ENCODE data around the gene NDUFS7. TPM values are rescaled to one million over a fixed set of nuclear protein-coding genes. Genes with fewer than 3 reads are reported as not detected.
"Not testable (repeated sequence)": the region's sequence is repeated elsewhere in the genome, so short reads cannot be mapped to it uniquely, and the experiment has no call there.

The NDUFS7 gene
- total RNA-seq, 1 donor from 2014 or later = 104 TPM

DNA sequence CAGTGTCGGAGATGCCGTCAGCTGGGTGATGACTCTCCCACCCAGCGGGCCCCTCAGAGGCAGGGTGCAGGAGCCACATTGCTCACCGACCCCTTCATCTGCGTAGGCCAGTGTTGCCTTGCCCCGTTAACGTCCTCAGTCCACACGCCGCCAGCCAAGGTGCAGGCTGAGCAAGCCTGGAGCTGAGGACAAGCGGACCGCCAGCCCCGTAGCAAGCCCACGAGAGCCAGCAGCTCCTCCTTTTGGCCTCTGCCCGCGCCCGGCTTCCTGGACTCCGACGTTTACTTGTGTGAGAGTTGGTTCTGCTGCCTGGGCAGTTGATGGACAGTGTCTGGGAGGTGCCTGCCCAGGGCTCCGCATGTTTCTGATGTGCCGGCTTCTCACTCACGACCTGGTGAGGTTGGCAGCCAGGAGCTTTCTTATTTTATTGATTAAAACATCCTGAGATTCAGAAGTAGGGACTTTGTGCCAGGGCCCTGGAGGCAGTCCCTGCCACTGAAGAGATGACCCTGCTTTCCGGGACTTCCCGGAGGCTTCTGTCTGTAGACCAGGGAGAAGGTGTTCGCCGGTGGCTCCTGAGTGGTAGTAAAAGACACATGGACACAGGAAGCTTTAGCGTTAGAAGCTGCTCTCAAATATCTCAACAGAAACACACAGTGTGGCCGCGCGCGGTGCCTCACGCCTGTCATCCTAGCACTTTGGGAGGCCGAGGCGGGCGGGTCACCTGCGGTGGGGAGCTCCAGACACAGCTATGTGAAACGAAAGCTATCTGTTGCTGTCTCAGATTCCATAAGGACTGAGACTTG is 29.5 kb downstream of the NDUFS7 start:
- no peak overlapping the region for H3K4me3 Mint-ChIP-seq (ENCODE audit: low read depth)
- intact Hi-C loops (cut with micrococcal nuclease) = no loop called here
- peaks cover 75% of the 10 kb centered on the region for H3K36me3 Mint-ChIP-seq (ENCODE audit: low read depth)
- no peak overlapping the region for H3K27ac Mint-ChIP-seq
- peaks cover 33% of the 10 kb centered on the region for H3K4me1 Mint-ChIP-seq (ENCODE audit: low read depth)
- no peak for DNase-seq (ENCODE audit: low spot score)
- no peaks in the 10 kb centered on the region for H3K27me3 Mint-ChIP-seq (ENCODE audit: low read depth)
- no peaks in the 10 kb centered on the region for H3K9me3 Mint-ChIP-seq

- no peaks in the 10 kb centered on the region for H3K27me3 Mint-ChIP-seq (ENCODE audit: low read depth)
These were observed 32.5 kb downstream of the NDUFS7 start for GRCh38 chr19:1416014-1416841.

DNA sequence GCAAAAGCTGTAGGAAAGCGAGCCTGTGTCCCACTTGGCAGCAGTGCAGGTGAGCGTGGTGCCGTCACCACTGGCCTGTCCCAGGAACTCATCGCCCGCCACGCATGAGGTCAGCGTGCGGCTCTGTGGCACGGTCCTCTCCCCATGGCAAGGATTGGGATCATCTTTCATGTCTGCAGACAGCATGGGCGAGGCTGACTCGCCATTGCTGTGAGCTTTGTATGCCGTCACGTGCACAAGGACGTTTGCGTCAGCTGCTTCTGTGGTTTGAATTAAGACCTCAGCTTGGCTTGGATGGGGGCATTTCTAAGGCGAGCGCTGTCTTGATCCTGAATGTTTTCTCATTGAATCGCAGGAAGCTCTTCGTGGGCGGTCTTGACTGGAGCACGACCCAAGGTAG is 33.4 kb downstream of the NDUFS7 start:
- intact Hi-C loops (cut with micrococcal nuclease) = no loop called here
- Mint-ChIP-seq H3K4me3 (ENCODE audit: low read depth) (no peak overlapping the region), H3K27ac (no peak overlapping the region)

More at GRCh38 chr19:1416014-1416841, 32.5 kb downstream of the NDUFS7 start:
- H3K27ac Mint-ChIP-seq = no peak overlapping the region
- DNase-seq (ENCODE audit: low spot score) = no peak
- no peak overlapping the region for H3K4me3 Mint-ChIP-seq (ENCODE audit: low read depth)
- intact Hi-C loops (cut with micrococcal nuclease) = no loop called here
- no peaks in the 10 kb centered on the region for H3K9me3 Mint-ChIP-seq
- peaks cover 72% of the 10 kb centered on the region for H3K36me3 Mint-ChIP-seq (ENCODE audit: low read depth)
- H3K4me1 Mint-ChIP-seq (ENCODE audit: low read depth) = peaks cover 11% of the 10 kb centered on the region

DNA sequence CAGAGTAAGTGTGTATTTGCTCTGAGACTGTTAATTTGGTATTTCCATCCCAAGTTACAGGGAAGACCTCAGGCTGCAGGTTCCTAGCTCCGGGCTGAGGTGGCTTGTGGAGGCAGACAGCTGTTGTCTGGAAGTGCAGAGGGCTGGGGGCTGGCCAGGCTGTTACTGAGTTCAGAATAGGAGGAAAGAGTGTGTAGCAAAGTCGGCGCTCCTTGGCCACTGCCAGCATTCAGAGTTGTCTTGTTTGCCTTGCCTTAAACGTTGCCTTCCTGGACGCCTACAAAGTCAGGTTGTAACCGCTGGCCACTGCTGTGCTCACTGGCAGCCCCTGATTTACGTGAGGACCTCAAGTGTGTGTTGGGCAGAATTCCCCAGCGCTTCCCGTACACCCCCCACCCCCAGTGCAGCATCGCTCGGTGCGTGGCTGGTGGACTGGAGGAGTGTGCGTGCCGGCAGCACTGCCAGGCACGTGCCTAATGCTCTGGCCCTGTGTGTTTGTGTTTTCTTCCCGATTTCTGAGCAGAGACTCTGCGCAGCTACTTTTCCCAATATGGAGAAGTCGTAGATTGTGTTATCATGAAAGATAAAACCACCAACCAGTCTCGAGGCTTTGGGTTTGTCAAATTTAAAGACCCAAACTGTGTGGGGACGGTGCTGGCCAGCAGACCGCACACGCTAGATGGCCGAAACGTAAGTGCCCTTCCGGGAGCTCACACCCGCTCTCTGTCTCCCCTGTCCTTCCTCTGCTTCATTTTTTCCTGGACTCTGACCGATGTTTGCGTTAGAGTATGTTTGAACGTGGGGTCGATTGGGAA is 34.2 kb downstream of the NDUFS7 start:
- peaks cover 71% of the 10 kb centered on the region for H3K36me3 Mint-ChIP-seq (ENCODE audit: low read depth)
- intact Hi-C loops (cut with micrococcal nuclease) = no loop called here
- H3K4me3 Mint-ChIP-seq (ENCODE audit: low read depth) = no peak overlapping the region
- peaks cover 7% of the 10 kb centered on the region for H3K4me1 Mint-ChIP-seq (ENCODE audit: low read depth)
- no peak overlapping the region for H3K27ac Mint-ChIP-seq
- DNase-seq (ENCODE audit: low spot score) = no peak
- no peaks in the 10 kb centered on the region for H3K27me3 Mint-ChIP-seq (ENCODE audit: low read depth)
- H3K9me3 Mint-ChIP-seq = no peaks in the 10 kb centered on the region

More for the DNA sequence above, 33.4 kb downstream of the NDUFS7 start:
- peaks cover 68% of the 10 kb centered on the region for H3K36me3 Mint-ChIP-seq (ENCODE audit: low read depth)
- no peaks in the 10 kb centered on the region for H3K27me3 Mint-ChIP-seq (ENCODE audit: low read depth)
- DNase-seq (ENCODE audit: low spot score) = no peak
- peaks cover 7% of the 10 kb centered on the region for H3K4me1 Mint-ChIP-seq (ENCODE audit: low read depth)
- H3K9me3 Mint-ChIP-seq = no peaks in the 10 kb centered on the region

DNA sequence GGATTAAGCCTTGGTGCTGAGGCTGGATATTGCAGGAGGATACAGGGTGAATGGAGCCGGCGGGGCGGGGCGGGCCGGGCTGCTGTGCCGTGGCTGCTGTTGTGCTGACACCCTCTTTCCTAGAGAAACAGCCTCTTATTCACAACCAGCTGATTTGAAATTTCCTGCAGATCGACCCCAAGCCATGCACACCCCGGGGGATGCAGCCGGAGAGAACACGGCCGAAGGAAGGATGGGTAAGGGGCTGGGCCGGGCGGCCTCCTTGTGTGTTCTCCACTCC is 34.7 kb downstream of the NDUFS7 start:
- DNase-seq (ENCODE audit: low spot score) = no peak
- peaks cover 7% of the 10 kb centered on the region for H3K4me1 Mint-ChIP-seq (ENCODE audit: low read depth)
- H3K4me3 Mint-ChIP-seq (ENCODE audit: low read depth) = no peak overlapping the region
- intact Hi-C loops (cut with micrococcal nuclease) = no loop called here
- peaks cover 71% of the 10 kb centered on the region for H3K36me3 Mint-ChIP-seq (ENCODE audit: low read depth)
- no peak overlapping the region for H3K27ac Mint-ChIP-seq
- no peaks in the 10 kb centered on the region for H3K9me3 Mint-ChIP-seq
- no peaks in the 10 kb centered on the region for H3K27me3 Mint-ChIP-seq (ENCODE audit: low read depth)

DNA sequence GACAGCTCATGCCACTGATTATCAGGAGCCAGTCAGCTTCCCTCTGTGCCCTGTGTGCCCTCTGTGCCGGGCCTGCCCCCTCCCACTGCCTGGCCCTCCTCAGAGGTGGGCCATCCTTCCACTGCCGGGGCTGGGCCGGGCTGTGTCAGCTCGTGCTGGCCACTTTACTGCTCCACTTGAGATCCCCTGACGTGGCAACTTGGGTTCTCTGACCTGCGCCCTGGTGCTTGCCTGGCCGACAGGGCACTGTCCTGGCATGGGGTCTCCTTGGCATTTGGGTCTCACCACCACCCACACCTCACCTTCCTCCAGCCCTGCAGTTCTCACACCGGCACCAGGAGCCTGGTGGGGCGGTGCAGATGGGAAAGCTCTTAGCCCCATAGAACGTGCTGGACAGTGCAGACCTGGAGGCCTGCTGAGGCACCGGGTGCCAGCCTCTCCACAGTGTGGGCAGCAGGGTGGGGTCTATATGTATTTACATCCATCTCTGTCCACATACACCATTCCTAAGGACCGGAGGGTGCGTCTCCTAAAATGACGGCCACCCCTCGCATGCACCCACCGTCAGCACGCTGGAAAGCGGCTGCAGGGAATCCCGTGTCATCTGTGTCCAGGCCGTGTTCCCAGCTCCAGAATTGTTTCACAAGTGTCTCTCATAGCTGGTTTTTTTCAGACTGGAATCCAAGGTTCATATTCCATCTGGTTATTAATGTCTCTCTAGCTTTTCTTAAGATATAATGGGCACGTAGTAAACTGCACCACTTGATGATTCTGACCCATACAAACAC is 35.4 kb downstream of the NDUFS7 start:
- Mint-ChIP-seq H3K4me3 (ENCODE audit: low read depth) (no peak overlapping the region), H3K27ac (no peak overlapping the region), H3K4me1 (ENCODE audit: low read depth) (peaks cover 7% of the 10 kb centered on the region), H3K9me3 (no peaks in the 10 kb centered on the region), H3K27me3 (ENCODE audit: low read depth) (no peaks in the 10 kb centered on the region), H3K36me3 (ENCODE audit: low read depth) (peaks cover 76% of the 10 kb centered on the region)
- intact Hi-C loops (cut with micrococcal nuclease) = no loop called here
- DNase-seq (ENCODE audit: low spot score) = no peak

GRCh38 chr19:1420085-1420484 is 36.4 kb downstream of the NDUFS7 start:
- DNase-seq (ENCODE audit: low spot score); H3K4me3 Mint-ChIP-seq (ENCODE audit: low read depth); intact Hi-C loops (cut with micrococcal nuclease); H3K27me3 Mint-ChIP-seq (ENCODE audit: low read depth); H3K27ac Mint-ChIP-seq; H3K4me1 Mint-ChIP-seq (ENCODE audit: low read depth); H3K9me3 Mint-ChIP-seq: not testable (repeated sequence)
- H3K36me3 Mint-ChIP-seq (ENCODE audit: low read depth) = peaks cover 79% of the 10 kb centered on the region

- peaks cover 79% of the 10 kb centered on the region for H3K36me3 Mint-ChIP-seq (ENCODE audit: low read depth)
These were observed 36.9 kb downstream of the NDUFS7 start for GRCh38 chr19:1420590-1420989.

DNA sequence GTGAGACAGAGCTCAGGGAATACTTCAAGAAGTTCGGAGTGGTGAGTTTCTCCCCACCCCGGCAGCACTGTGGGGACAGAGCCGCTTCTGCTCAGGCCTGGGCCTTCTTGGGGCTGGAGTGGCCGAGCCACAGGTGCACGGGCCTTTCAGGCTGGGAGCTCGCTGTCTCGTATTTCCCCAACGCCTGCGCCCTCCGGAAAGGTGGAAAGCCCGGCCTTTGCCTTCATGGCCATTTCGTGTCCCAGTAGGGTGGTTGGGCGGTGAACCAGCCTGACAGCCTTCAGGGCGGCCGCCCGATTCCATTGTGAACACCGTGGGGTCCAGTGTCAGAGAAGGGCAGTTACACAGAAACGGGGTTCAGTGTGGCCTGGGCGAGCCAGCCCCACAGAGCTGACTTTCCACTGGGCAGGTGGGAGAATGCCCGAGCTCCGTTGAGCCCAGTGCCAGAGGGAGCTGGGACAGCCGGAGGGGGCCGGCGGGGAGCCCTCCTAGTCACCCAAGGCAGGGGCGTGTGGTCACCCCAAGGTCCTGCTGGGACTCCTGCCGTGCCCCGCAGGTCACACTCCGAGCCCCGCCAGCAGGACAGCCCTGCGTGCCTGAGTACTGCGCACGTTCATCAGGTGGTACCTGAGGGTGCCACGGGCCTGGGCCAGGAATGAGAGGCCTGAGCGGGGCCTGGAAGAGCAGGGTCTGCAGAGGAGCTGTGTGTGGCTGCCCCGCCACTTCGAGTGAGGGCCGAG is 37.7 kb downstream of the NDUFS7 start:
- H3K27ac Mint-ChIP-seq = no peak overlapping the region
- no peak for DNase-seq (ENCODE audit: low spot score)
- no peaks in the 10 kb centered on the region for H3K4me1 Mint-ChIP-seq (ENCODE audit: low read depth)
- H3K4me3 Mint-ChIP-seq (ENCODE audit: low read depth) = no peak overlapping the region
- no peaks in the 10 kb centered on the region for H3K9me3 Mint-ChIP-seq
- H3K27me3 Mint-ChIP-seq (ENCODE audit: low read depth) = no peaks in the 10 kb centered on the region
- intact Hi-C loops (cut with micrococcal nuclease) = no loop called here
- H3K36me3 Mint-ChIP-seq (ENCODE audit: low read depth) = peaks cover 77% of the 10 kb centered on the region

More at GRCh38 chr19:1420590-1420989, 36.9 kb downstream of the NDUFS7 start:
- Mint-ChIP-seq H3K27ac (no peak overlapping the region), H3K9me3 (no peaks in the 10 kb centered on the region), H3K4me3 (ENCODE audit: low read depth) (no peak overlapping the region), H3K4me1 (ENCODE audit: low read depth) (peaks cover 2% of the 10 kb centered on the region), H3K27me3 (ENCODE audit: low read depth) (no peaks in the 10 kb centered on the region)
- intact Hi-C loops (cut with micrococcal nuclease) = no loop called here
- DNase-seq (ENCODE audit: low spot score) = no peak

DNA sequence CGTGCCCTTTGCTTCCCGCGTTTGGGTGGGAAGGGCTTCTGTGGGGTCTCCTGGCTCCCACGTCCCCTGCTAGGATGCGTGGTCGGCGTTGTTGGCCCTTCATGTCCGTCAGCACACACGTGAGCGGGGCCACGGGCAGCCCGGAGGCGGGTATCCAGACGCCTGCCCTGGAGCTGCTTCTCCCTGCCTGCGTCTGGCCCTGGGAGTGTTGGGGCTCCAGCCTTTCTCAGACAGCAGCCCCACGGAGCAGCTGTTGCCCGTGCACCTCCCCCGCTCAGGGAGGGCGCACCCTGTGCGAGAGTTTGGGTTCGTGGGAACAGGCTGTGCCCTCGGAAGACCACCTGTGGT is 38.2 kb downstream of the NDUFS7 start:
- H3K27me3 Mint-ChIP-seq (ENCODE audit: low read depth) = no peaks in the 10 kb centered on the region
- H3K36me3 Mint-ChIP-seq (ENCODE audit: low read depth) = peaks cover 73% of the 10 kb centered on the region
- no peak overlapping the region for H3K27ac Mint-ChIP-seq
- intact Hi-C loops (cut with micrococcal nuclease) = no loop called here
- H3K9me3 Mint-ChIP-seq = no peaks in the 10 kb centered on the region
- no peak overlapping the region for H3K4me3 Mint-ChIP-seq (ENCODE audit: low read depth)
- no peaks in the 10 kb centered on the region for H3K4me1 Mint-ChIP-seq (ENCODE audit: low read depth)
- no peak for DNase-seq (ENCODE audit: low spot score)

DNA sequence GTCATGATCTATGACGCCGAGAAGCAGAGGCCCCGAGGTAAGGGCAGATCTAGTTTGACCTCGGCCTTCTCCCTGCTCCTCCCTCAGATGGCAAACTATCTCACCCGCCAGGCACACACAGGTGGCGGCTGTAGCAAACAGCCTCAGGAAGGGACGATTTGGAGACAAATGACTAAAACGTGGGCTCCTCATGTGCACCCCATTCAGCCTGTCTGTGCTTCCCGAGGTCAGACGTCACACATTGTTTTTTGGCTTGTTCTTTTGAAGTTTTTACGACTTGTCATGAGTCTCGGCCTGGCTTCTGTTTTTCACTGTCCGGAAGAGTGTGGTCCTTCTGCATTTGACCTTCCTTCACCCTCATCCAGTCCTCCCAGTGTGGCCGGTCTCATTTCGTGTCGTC is 38.7 kb downstream of the NDUFS7 start:
- no peak for DNase-seq (ENCODE audit: low spot score)
- H3K9me3 Mint-ChIP-seq = no peaks in the 10 kb centered on the region
- H3K27me3 Mint-ChIP-seq (ENCODE audit: low read depth) = no peaks in the 10 kb centered on the region
- intact Hi-C loops (cut with micrococcal nuclease) = no loop called here
- H3K36me3 Mint-ChIP-seq (ENCODE audit: low read depth) = peaks cover 69% of the 10 kb centered on the region
- no peaks in the 10 kb centered on the region for H3K4me1 Mint-ChIP-seq (ENCODE audit: low read depth)
- no peak overlapping the region for H3K27ac Mint-ChIP-seq
- no peak overlapping the region for H3K4me3 Mint-ChIP-seq (ENCODE audit: low read depth)

- intact Hi-C loops (cut with micrococcal nuclease) = no loop called here
- no peak for DNase-seq (ENCODE audit: low spot score)
- no peak overlapping the region for H3K27ac Mint-ChIP-seq
- H3K36me3 Mint-ChIP-seq (ENCODE audit: low read depth) = peaks cover 64% of the 10 kb centered on the region
- H3K4me3 Mint-ChIP-seq (ENCODE audit: low read depth) = no peak overlapping the region
- no peaks in the 10 kb centered on the region for H3K4me1 Mint-ChIP-seq (ENCODE audit: low read depth)
- no peaks in the 10 kb centered on the region for H3K9me3 Mint-ChIP-seq
- H3K27me3 Mint-ChIP-seq (ENCODE audit: low read depth) = no peaks in the 10 kb centered on the region
These were observed 39.2 kb downstream of the NDUFS7 start for GRCh38 chr19:1422943-1423342.
